Measurements from ENCODE around the gene LRRC71. TPM values are rescaled to one million over a fixed set of nuclear protein-coding genes. Genes with fewer than 3 reads are reported as not detected.

The LRRC71 gene
- total RNA-seq, 4 donors from 2014 or later = not detected

DNA sequence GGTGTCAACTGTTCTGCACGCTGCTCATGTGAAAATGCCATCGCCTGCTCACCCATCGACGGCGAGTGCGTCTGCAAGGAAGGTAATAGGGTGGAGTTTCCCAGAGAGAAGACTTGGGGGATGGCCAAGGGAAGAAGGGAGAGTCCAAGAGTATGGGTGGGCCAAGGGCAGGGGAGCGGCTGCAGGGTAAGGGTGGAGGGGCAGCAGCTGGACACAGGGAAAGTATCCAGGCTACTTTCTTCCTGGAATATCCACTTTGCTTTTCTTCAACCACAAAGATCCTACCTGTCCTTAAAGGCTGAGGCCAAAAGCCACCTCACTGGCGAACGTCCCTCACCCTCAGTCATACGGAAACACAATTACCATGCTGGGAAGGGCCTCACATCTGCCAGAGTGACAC lies 11.5 kb upstream of the LRRC71 start:
- peaks cover 17 to 34% of the 10 kb centered on the region in 2 donors for H3K4me1 ChIP-seq
- H3K9me3 ChIP-seq = no peaks in the 10 kb centered on the region
- no peak overlapping the region for H3K27ac ChIP-seq
- H3K36me3 ChIP-seq = peaks cover 0 to 6% of the 10 kb centered on the region in 2 donors
- 74 to 79% methylated on average over 10 of the region's 10 CpGs for WGBS, 2 donors
- no peak for DNase-seq
- no peak overlapping the region for H3K4me3 ChIP-seq (replicated peaks in 1 of 3)
- H3K27me3 ChIP-seq = no peaks in the 10 kb centered on the region
- no peak for TF ChIP-seq POLR2A (IDR thresholded peaks at IDR 0.05)
- no peak for TF ChIP-seq CTCF (IDR thresholded peaks at IDR 0.05)
- intact Hi-C loops (cut with DNase I) = no loop called here

DNA sequence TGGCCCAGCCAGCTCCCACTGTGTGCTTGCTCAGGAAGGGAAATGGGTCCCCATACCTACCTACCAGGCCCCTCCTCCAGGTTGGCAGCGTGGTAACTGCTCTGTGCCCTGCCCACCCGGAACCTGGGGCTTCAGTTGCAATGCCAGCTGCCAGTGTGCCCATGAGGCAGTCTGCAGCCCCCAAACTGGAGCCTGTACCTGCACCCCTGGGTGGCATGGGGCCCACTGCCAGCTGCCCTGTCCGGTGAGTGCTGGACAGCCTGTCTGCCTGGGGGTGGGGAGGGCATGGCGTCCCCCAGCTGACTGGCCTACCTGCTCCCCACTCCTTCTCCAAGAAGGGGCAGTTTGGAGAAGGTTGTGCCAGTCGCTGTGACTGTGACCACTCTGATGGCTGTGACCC lies 10.8 kb upstream of the LRRC71 start:
- Histone ChIP-seq H3K36me3 (peaks cover 5 to 11% of the 10 kb centered on the region in 2 donors), H3K4me3 (replicated peaks in 1 of 3) (no peak overlapping the region), H3K4me1 (peaks cover 15 to 32% of the 10 kb centered on the region in 2 donors), H3K27me3 (no peaks in the 10 kb centered on the region), H3K9me3 (no peaks in the 10 kb centered on the region), H3K27ac (no peak overlapping the region)
- TF ChIP-seq CTCF (IDR thresholded peaks at IDR 0.05) = no peak
- TF ChIP-seq POLR2A (IDR thresholded peaks at IDR 0.05) = no peak
- WGBS, 2 donors = 90 to 93% methylated on average over 2 of the region's 5 CpGs
- intact Hi-C loops (cut with DNase I) = no loop called here
- DNase-seq = no peak

DNA sequence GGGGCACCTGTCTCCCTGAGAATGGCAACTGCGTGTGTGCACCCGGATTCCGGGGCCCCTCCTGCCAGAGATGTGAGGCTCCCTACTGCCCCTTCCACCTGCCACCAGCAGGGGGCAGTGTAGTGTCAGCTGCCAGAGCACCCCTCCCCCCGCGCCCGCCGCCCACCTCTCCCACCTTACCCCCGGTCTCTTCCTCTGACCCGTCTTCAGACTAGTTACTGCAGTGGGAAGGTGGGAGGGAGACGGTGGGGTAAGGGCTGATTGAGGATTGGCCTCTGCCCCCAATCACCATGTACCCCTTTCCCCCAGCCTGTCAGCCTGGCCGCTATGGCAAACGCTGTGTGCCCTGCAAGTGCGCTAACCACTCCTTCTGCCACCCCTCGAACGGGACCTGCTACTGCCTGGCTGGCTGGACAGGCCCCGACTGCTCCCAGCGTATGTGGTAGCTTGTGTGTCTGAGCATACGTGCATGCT lies 10.1 kb upstream of the LRRC71 start:
- Histone ChIP-seq H3K9me3 (no peaks in the 10 kb centered on the region), H3K36me3 (peaks cover 9 to 14% of the 10 kb centered on the region in 2 donors), H3K27ac (no peak overlapping the region), H3K27me3 (no peaks in the 10 kb centered on the region), H3K4me3 (replicated peaks in 1 of 3) (no peak overlapping the region), H3K4me1 (peaks cover 15 to 32% of the 10 kb centered on the region in 2 donors)
- peak; percentile 28 to 40 for DNase-seq
- intact Hi-C loops (cut with DNase I) = no loop called here
- peak in 5 of 6 experiments; percentile 42 to 77 (median 65) for TF ChIP-seq CTCF (IDR thresholded peaks at IDR 0.05)
- TF ChIP-seq POLR2A (IDR thresholded peaks at IDR 0.05) = no peak
- 41 to 43% methylated on average over 8 to 14 of the region's 18 CpGs for WGBS, 2 donors

- intact Hi-C loops (cut with DNase I) = no loop called here
- Histone ChIP-seq H3K4me3 (replicated peaks in 1 of 3) (no peak overlapping the region), H3K4me1 (peaks cover 15 to 32% of the 10 kb centered on the region in 2 donors), H3K9me3 (no peaks in the 10 kb centered on the region), H3K36me3 (peaks cover 9 to 12% of the 10 kb centered on the region in 2 donors), H3K27me3 (no peaks in the 10 kb centered on the region), H3K27ac (no peak overlapping the region)
- 61 to 64% methylated on average over 6 of the region's 6 CpGs for whole genome bisulfite sequencing, 2 donors
- TF ChIP-seq POLR2A (IDR thresholded peaks at IDR 0.05) (no peak), CTCF (IDR thresholded peaks at IDR 0.05) (no peak)
- no peak for DNase-seq
These were observed 8.7 kb upstream of the LRRC71 start for GRCh38 chr1:156911577-156912298.

DNA sequence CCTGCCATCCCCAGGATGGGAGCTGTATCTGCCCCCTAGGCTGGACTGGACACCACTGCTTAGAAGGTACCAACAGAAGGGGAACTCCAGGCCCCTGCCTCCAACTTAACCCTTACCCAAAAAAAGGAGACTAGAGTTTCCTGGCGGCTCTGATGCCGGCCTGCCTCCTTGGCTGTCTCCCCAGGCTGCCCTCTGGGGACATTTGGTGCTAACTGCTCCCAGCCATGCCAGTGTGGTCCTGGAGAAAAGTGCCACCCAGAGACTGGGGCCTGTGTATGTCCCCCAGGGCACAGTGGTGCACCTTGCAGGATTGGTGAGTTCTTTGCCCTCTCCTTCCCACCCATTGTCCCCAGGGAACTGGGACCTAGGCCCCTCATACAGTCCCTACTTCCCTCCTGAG lies 8.1 kb upstream of the LRRC71 start:
- no peaks in the 10 kb centered on the region for H3K9me3 ChIP-seq
- WGBS, 2 donors = 47% methylated on average over 2 of the region's 2 CpGs; no CpG with 5 or more reads in 1 of the 2 donors
- intact Hi-C loops (cut with DNase I) = no loop called here
- H3K36me3 ChIP-seq = peaks cover 8 to 9% of the 10 kb centered on the region in 2 donors
- no peaks in the 10 kb centered on the region for H3K27me3 ChIP-seq
- DNase-seq = peak; percentile 59 to 60
- H3K4me1 ChIP-seq = peaks cover 15 to 32% of the 10 kb centered on the region in 2 donors
- TF ChIP-seq POLR2A (IDR thresholded peaks at IDR 0.05) (no peak), CTCF (IDR thresholded peaks at IDR 0.05) (peak in 1 of 6 experiments; percentile 14)
- peak overlapping the region in 1 of 3 donors; percentile 9 for H3K27ac ChIP-seq
- no peak overlapping the region for H3K4me3 ChIP-seq (replicated peaks in 1 of 3)
